DOHH2 (cell line): Measurements from ENCODE around the gene KCNIP4.

Experiments used
- H3F3A ChIP-seq: fragments of 200-600 bp; sonication (generic), shearing (Covaris generic); 2 replicates; pipeline ENCODE4 v1.6.0; 2016; ENCODE audit warnings: antibody characterized with exemption, mild to moderate bottlenecking; ENCODE audit not compliant: control insufficient read depth, insufficient read depth
- H3K27ac ChIP-seq: fragments of 200-600 bp; sonication (generic); 2 replicates; pipeline ENCODE4 v1.5.1; 2014; ENCODE audit warnings: low read depth, mild to moderate bottlenecking, low read length, moderate library complexity
- H3K27me3 ChIP-seq: fragments of 200-600 bp; sonication (generic); 2 replicates; pipeline ENCODE4 v1.6.1; 2014; ENCODE audit warnings: mild to moderate bottlenecking, low read length, mixed read lengths; ENCODE audit not compliant: control insufficient read depth
- H3K36me3 ChIP-seq: fragments of 200-600 bp; sonication (generic); 2 replicates; pipeline ENCODE4 v1.6.1; 2014; ENCODE audit warnings: mild to moderate bottlenecking, low read length, moderate library complexity, mixed read lengths; ENCODE audit not compliant: control insufficient read depth
- H3K4me1 ChIP-seq: fragments of 200-600 bp; sonication (generic); 2 replicates; pipeline ENCODE4 v1.6.1; 2014; ENCODE audit warnings: mild to moderate bottlenecking, low read length, mixed read lengths; ENCODE audit not compliant: control insufficient read depth
- H3K4me2 ChIP-seq: fragments of 200-600 bp; sonication (generic); 2 replicates; pipeline ENCODE4 v1.6.0; 2014; ENCODE audit warnings: mild to moderate bottlenecking, low read length, moderate library complexity
- H3K4me3 ChIP-seq: fragments of 200-600 bp; sonication (generic); 2 replicates; pipeline ENCODE4 v1.5.1; 2014; ENCODE audit warnings: mild to moderate bottlenecking, low read length, mixed read lengths
- H3K79me2 ChIP-seq: fragments of 200-600 bp; sonication (generic); 2 replicates; pipeline ENCODE4 v1.6.1; 2014; ENCODE audit warnings: mild to moderate bottlenecking, low read length, mixed read lengths; ENCODE audit not compliant: control insufficient read depth
- H3K9me2 ChIP-seq: fragments of 200-600 bp; sonication (generic); replicated peaks from 2 replicates; pipeline ENCODE4 v1.6.1; 2014; ENCODE audit warnings: mild to moderate bottlenecking, low read length, mixed read lengths; ENCODE audit not compliant: control insufficient read depth
- H3K9me3 ChIP-seq: fragments of 200-600 bp; sonication (generic); 2 replicates; pipeline ENCODE4 v1.6.1; 2014; ENCODE audit warnings: antibody characterized with exemption, low read length, mixed read lengths; ENCODE audit not compliant: control insufficient read depth, insufficient read depth
- H4K20me1 ChIP-seq: fragments of 200-600 bp; sonication (generic); 2 replicates; pipeline ENCODE4 v1.6.0; 2014; ENCODE audit warnings: low read depth, mild to moderate bottlenecking, antibody characterized with exemption, low read length, moderate library complexity; ENCODE audit not compliant: control insufficient read depth, insufficient read depth
- EZH2phosphoT487 ChIP-seq: fragments of 200-600 bp; sonication (generic); IDR thresholded peaks from 2 replicates; pipeline ENCODE4 v1.6.1; 2017; ENCODE audit warnings: borderline replicate concordance, mild to moderate bottlenecking, antibody characterized with exemption, low read length, moderate library complexity, mixed read lengths
- TF ChIP-seq, protein P1 (sequence below): fragments of 200-600 bp; sonication (generic); IDR thresholded peaks from one replicate; pipeline ENCODE4 v1.5.1; 2014; ENCODE audit warnings: antibody characterized with exemption, mild to moderate bottlenecking, low read depth, low read length; ENCODE audit not compliant: poor library complexity, severe bottlenecking

KCNIP4 gene

DNA sequence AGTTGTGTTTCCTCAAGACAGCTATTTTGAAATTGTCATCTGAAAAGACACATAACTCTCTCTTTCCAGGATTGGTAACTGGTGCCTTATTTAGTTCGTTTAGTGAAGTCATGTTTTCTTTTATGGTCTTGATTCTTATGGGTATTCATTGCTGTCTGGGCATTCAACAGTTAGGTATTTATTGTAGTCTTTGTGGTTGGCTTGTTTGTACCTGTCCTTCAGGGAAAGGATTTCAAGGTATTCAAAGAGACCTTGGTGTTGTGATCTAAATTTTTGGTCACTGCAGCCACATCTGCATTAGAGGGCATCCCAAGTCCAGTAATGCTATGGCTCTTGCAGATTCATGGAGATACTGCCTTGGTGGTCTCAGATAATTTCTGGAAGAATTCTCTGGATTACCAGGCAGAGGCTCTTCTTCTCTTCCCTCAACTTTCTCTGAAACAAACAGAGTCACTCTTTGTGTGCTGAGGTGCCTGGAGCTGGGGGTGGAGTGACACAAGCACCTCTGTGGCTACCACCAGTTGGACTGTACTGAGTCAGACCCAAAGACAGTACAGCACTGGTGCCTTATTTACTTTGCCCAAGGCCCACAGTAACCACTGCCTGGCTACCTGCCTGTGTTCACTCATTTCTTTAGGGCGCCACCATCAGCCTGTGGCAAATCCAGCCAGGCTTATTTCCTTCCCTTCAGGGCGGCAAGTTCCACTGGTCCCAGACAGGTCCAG lies 620.4 kb downstream of the KCNIP4 start:
- TF ChIP-seq EZH2phosphoT487, result no peak
- TF ChIP-seq, protein P1, sequence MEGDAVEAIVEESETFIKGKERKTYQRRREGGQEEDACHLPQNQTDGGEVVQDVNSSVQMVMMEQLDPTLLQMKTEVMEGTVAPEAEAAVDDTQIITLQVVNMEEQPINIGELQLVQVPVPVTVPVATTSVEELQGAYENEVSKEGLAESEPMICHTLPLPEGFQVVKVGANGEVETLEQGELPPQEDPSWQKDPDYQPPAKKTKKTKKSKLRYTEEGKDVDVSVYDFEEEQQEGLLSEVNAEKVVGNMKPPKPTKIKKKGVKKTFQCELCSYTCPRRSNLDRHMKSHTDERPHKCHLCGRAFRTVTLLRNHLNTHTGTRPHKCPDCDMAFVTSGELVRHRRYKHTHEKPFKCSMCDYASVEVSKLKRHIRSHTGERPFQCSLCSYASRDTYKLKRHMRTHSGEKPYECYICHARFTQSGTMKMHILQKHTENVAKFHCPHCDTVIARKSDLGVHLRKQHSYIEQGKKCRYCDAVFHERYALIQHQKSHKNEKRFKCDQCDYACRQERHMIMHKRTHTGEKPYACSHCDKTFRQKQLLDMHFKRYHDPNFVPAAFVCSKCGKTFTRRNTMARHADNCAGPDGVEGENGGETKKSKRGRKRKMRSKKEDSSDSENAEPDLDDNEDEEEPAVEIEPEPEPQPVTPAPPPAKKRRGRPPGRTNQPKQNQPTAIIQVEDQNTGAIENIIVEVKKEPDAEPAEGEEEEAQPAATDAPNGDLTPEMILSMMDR, result no peak
- H3F3A ChIP-seq, result no peaks in the 10 kb centered on the region
- H3K9me2 ChIP-seq, result no peaks in the 10 kb centered on the region
- no peak overlapping the region for H3K27ac ChIP-seq
- no peaks in the 10 kb centered on the region for H3K36me3 ChIP-seq
- no peaks in the 10 kb centered on the region for H4K20me1 ChIP-seq
- no peak overlapping the region for H3K4me2 ChIP-seq
- H3K9me3 ChIP-seq, result no peaks in the 10 kb centered on the region; the same call in 1 of the 2 replicates
- no peaks in the 10 kb centered on the region for H3K27me3 ChIP-seq
- no peaks in the 10 kb centered on the region for H3K4me1 ChIP-seq
- no peaks in the 10 kb centered on the region for H3K79me2 ChIP-seq
- no peak overlapping the region for H3K4me3 ChIP-seq

DNA sequence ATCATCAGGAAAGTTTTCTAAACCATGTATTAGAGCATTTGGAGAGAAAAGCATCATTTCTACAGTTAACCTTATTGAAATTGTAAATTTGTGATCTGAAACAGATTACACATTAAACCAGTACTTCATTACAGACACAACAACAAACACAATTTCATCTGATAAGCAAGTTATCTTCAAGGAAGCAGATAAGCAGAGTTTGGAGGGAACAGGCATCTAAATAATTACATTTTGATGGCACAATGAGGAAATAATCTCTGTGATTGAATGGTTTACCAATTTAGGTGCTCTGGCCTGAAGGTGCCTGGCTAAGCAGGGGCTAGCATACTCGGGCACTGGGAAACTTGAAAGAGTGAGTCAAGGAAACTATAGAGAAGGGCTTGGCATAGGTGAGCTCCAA lies 628.5 kb downstream of the KCNIP4 start:
- H3K27me3 ChIP-seq, result no peaks in the 10 kb centered on the region
- no peaks in the 10 kb centered on the region for H3K9me2 ChIP-seq
- H3K4me1 ChIP-seq, result no peaks in the 10 kb centered on the region
- H4K20me1 ChIP-seq, result no peaks in the 10 kb centered on the region
- no peaks in the 10 kb centered on the region for H3F3A ChIP-seq
- H3K36me3 ChIP-seq, result no peaks in the 10 kb centered on the region
- H3K4me2 ChIP-seq, result no peak overlapping the region
- TF ChIP-seq EZH2phosphoT487, result no peak
- TF ChIP-seq, protein P1, result no peak
- H3K9me3 ChIP-seq, result no peaks in the 10 kb centered on the region
- H3K79me2 ChIP-seq, result no peaks in the 10 kb centered on the region
- H3K4me3 ChIP-seq, result no peak overlapping the region
- no peak overlapping the region for H3K27ac ChIP-seq

DNA sequence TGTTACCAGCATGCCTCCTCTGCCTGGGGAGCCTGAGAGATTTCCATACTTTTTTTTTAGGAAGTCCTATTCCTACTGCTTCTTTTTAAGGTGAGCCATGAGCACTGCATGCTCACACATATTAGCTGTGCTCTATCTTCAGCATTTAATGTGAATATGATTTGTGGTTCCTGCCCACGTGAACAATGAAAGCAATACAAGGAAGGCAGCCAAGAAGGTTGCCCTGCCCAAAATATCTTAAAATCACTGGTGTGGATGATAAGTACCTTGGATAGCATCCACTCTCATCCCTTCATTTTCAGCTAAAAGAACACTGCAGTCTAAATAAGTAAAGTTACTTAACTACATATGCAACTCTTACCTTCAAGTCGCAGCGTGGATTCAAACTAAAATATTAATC lies 640.9 kb downstream of the KCNIP4 start:
- Histone ChIP-seq H3F3A (no peaks in the 10 kb centered on the region), H3K79me2 (no peaks in the 10 kb centered on the region), H3K9me3 (no peaks in the 10 kb centered on the region; the same call in 1 of the 2 replicates), H3K4me2 (no peak overlapping the region), H3K4me3 (no peak overlapping the region), H3K27ac (no peak overlapping the region), H4K20me1 (no peaks in the 10 kb centered on the region), H3K27me3 (no peaks in the 10 kb centered on the region), H3K4me1 (no peaks in the 10 kb centered on the region), H3K9me2 (no peaks in the 10 kb centered on the region), H3K36me3 (no peaks in the 10 kb centered on the region)
- TF ChIP-seq, protein P1, result no peak
- TF ChIP-seq EZH2phosphoT487, result no peak

DNA sequence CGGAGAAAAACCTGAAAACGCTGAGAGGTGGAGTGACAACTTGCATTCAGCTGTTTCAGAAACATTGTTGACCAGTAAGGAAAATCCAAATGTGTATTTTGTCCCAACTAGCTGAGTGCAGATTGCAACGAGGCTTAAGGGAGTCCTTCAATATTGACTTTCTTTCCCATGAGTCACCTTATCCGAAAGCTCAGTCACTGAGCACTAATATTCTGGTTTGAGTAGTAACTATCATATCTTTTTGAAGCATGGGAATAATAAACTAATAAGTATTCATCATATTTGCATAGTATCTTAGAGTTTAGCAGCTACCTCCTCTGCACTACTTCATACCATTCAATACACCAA lies 644.1 kb downstream of the KCNIP4 start:
- H3K9me2 ChIP-seq, result no peaks in the 10 kb centered on the region
- no peaks in the 10 kb centered on the region for H3K79me2 ChIP-seq
- no peaks in the 10 kb centered on the region for H3K9me3 ChIP-seq
- H3K27ac ChIP-seq, result no peak overlapping the region
- no peaks in the 10 kb centered on the region for H3K4me1 ChIP-seq
- no peak overlapping the region for H3K4me2 ChIP-seq
- no peaks in the 10 kb centered on the region for H3K36me3 ChIP-seq
- no peaks in the 10 kb centered on the region for H3F3A ChIP-seq
- no peak overlapping the region for H3K4me3 ChIP-seq
- H3K27me3 ChIP-seq, result no peaks in the 10 kb centered on the region
- no peaks in the 10 kb centered on the region for H4K20me1 ChIP-seq
- TF ChIP-seq, protein P1, result no peak
- TF ChIP-seq EZH2phosphoT487, result no peak
